Mesenteric fat pad (tissue), 1 donor: Measurements from ENCODE around the gene NLRP12. TPM values are rescaled to one million over a fixed set of nuclear protein-coding genes. Genes with fewer than 3 reads are reported as not detected.
"Not testable (repeated sequence)": the region's sequence is repeated elsewhere in the genome, so short reads cannot be mapped to it uniquely, and the experiment has no call there.

Experiments used
- DNase-seq: peaks from one replicate; pipeline ENCODE4 v3.0.0-alpha.2; 2020; ENCODE audit warnings: low spot score
- long read RNA-seq: library from polyadenylated mRNA; unstranded; transcript quantifications from one replicate; pipeline ENCODE4 v2.0.0, GENCODE V29; 2020
- total RNA-seq: library from RNA; stranded (reverse); fragmentation: NEBNext Ultra II Directional; extraction: Animal tissue kit (Norgen Biotek cat#: 25700); gene quantifications from one replicate; pipeline ENCODE4 v1.2.1, GENCODE V29; 2021
- donor health status: DM: yes; HTN: yes; CAD: no.

Gene NLRP12
- total RNA-seq: 4.4 TPM
- long read RNA-seq, partial matches to known transcripts: 6 of 11 reads
- long read RNA-seq, other reads (novel, unspliced or antisense): 4 of 11 reads

GRCh38 chr19:53824134-53824611 is at the start of gene NLRP12:
TSS of gene NLRP12 (minus strand) at chr19:53824314. CDS start at chr19:53824174, 140 bp downstream.
- no peak for DNase-seq

- no peak for DNase-seq
Measured at GRCh38 chr19:53872762-53873161, 48.6 kb upstream of the NLRP12 start.

GRCh38 chr19:53871454-53871853 is 47.3 kb upstream of the NLRP12 start:
- DNase-seq: no peak

- DNase-seq: no peak
Measured at GRCh38 chr19:53870485-53870844, 46.4 kb upstream of the NLRP12 start.

- not testable (repeated sequence) for DNase-seq
Measured at GRCh38 chr19:53869805-53870484, 45.8 kb upstream of the NLRP12 start.

- DNase-seq: peak; percentile 97
Measured at GRCh38 chr19:53868892-53869804, 45.0 kb upstream of the NLRP12 start.

GRCh38 chr19:53868091-53868891 is 44.2 kb upstream of the NLRP12 start:
- peak; percentile 92 for DNase-seq

- peak; percentile 99 for DNase-seq
Measured at GRCh38 chr19:53867225-53868090, 43.3 kb upstream of the NLRP12 start, which contains the start of gene MYADM. TSS of gene MYADM (plus strand) at chr19:53867883. CDS start at chr19:53873530, 5,647 bp downstream.

- no peak for DNase-seq
Measured at GRCh38 chr19:53866865-53867224, 42.7 kb upstream of the NLRP12 start.

- DNase-seq: peak; percentile 96
Measured at GRCh38 chr19:53865918-53866864, 42.1 kb upstream of the NLRP12 start.

GRCh38 chr19:53865523-53865917 is 41.4 kb upstream of the NLRP12 start:
- DNase-seq: no peak

- no peak for DNase-seq
Measured at GRCh38 chr19:53864308-53864836, 40.3 kb upstream of the NLRP12 start.

- DNase-seq: no peak
Measured at GRCh38 chr19:53853707-53854106, 29.6 kb upstream of the NLRP12 start.

GRCh38 chr19:53849237-53849676 is 25.1 kb upstream of the NLRP12 start:
- no peak for DNase-seq

- no peak for DNase-seq
Measured at GRCh38 chr19:53847555-53847954, 23.4 kb upstream of the NLRP12 start.

GRCh38 chr19:53844849-53845246 is 20.7 kb upstream of the NLRP12 start:
- no peak for DNase-seq

- DNase-seq: not testable (repeated sequence)
Measured at GRCh38 chr19:53840914-53841313, 16.8 kb upstream of the NLRP12 start.

GRCh38 chr19:53840241-53840640 is 16.1 kb upstream of the NLRP12 start:
- not testable (repeated sequence) for DNase-seq

GRCh38 chr19:53838446-53838845 is 14.3 kb upstream of the NLRP12 start:
- DNase-seq: not testable (repeated sequence)
